ENCODE measurements around the gene WDR43.

GRCh38 chr2:28962505-28962904 is 68.0 kb downstream of the WDR43 start:
- TF ChIP-seq CTCF (IDR thresholded peaks at IDR 0.05; ENCODE audit: low read depth, low read length): no peak
- no peak for TF ChIP-seq POLR2A (IDR thresholded peaks at IDR 0.05; ENCODE audit: extremely low read depth, insufficient read length)

Data from NB4 (cell line).